GM18505 (cell line): ENCODE results near the gene ZNF730.
"Not testable (repeated sequence)": the region's sequence is repeated elsewhere in the genome, so short reads cannot be mapped to it uniquely, and the experiment has no call there.

Source experiments
- ATAC-seq: cut with Tn5 transposase; IDR thresholded peaks from one replicate; pipeline ENCODE4 v1.9.1; 2021; ENCODE audit not compliant: unreplicated experiment
- POLR2A ChIP-seq: IDR thresholded peaks from 4 replicates; pipeline ENCODE4 v1.6.1; 2011; ENCODE audit warnings: borderline replicate concordance; ENCODE audit not compliant: insufficient read depth, insufficient read length; ENCODE audit errors: extremely low read depth

ZNF730 gene

GRCh38 chr19:23145617-23146415, 29.0 kb downstream of the ZNF730 start:
- ATAC-seq, result no peak
- no peak for TF ChIP-seq POLR2A

GRCh38 chr19:23160766-23161165, 43.9 kb downstream of the ZNF730 start:
- TF ChIP-seq POLR2A, result no peak
- no peak for ATAC-seq

- not testable (repeated sequence) for ATAC-seq
These were observed 51.5 kb downstream of the ZNF730 start for GRCh38 chr19:23168286-23168685.

- ATAC-seq, result no peak
- no peak for TF ChIP-seq POLR2A
These were observed 66.4 kb downstream of the ZNF730 start for GRCh38 chr19:23183251-23183650.

GRCh38 chr19:23190341-23190740, 73.5 kb downstream of the ZNF730 start:
- TF ChIP-seq POLR2A, result no peak
- no peak for ATAC-seq
